ENCODE measurements around the gene CAMTA1.

CAMTA1 gene

DNA sequence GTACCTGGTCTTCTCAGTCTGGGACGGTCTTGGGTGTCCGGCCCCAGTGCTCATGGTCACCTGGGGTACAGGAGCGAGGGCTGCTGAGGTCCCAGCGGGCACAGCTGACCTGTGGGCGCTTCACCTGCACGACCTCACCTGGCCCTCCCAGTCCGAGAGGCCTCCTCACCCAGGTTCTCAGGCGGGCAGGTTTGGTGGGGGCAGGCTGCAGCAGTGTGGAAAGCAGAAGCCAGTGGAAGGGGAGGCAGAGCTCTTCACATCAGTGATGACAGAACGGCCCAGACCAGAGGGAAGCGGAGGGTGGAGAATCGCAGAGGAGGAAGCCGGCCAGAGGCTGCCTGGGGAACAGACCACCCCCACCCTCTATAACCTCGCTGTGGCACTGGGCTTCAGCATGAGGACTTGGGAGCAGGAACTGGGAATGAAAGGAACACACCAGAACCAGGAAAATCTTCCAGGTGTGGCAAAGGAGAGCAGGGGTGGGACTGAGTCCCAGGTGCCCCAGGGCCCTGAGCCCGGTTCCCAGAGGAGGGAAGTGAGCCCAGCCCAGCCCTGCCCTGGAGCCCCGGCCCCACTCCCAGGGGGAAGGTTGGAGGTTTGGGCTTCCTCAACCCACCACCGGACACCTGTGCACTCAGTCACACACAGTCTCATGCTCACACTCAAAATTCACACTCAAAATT is 720.7 kb downstream of the CAMTA1 start:
- no peak for DNase-seq (ENCODE audit: low read depth)
- TF ChIP-seq, protein P1, sequence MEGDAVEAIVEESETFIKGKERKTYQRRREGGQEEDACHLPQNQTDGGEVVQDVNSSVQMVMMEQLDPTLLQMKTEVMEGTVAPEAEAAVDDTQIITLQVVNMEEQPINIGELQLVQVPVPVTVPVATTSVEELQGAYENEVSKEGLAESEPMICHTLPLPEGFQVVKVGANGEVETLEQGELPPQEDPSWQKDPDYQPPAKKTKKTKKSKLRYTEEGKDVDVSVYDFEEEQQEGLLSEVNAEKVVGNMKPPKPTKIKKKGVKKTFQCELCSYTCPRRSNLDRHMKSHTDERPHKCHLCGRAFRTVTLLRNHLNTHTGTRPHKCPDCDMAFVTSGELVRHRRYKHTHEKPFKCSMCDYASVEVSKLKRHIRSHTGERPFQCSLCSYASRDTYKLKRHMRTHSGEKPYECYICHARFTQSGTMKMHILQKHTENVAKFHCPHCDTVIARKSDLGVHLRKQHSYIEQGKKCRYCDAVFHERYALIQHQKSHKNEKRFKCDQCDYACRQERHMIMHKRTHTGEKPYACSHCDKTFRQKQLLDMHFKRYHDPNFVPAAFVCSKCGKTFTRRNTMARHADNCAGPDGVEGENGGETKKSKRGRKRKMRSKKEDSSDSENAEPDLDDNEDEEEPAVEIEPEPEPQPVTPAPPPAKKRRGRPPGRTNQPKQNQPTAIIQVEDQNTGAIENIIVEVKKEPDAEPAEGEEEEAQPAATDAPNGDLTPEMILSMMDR (IDR thresholded peaks at IDR 0.05; ENCODE audit: control insufficient read depth, extremely low read depth, insufficient read depth), result no peak
- H3K4me3 ChIP-seq (ENCODE audit: low read depth, low read length), result no peak overlapping the region

DNA sequence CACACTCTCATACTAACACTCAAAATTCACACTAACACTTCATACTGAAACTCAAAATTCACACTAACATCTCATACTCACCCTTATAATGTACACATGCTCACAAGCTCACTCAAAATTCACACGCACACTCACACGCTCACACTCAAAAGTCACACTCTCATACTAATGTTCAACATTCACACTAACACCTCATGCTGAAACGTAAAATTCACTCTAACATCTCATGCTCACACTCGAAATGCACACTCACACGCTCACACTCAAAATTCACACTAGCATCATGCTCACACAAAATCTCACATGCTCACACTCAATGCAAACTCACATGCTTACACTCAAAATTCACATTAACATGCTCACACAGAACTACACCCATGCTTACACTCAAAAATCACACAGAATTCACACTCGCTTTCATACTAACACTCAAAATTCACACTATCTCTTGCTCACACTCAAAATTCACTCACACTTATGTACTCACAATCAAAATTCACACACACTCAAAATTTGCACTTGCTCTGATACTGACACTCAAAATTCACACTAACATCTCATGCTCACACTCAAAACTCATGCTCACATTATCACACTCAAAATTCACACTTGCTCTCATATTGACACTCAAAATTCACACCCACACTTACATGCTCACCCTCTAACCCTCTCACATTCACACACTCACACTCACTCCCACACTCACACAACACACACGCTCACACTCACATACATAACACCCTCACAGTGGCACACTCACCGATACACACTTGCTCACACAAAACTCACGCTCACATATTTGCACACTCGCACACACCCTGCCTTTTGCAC is 721.4 kb downstream of the CAMTA1 start:
- DNase-seq (ENCODE audit: low read depth), result no peak
- TF ChIP-seq, protein P1 (IDR thresholded peaks at IDR 0.05; ENCODE audit: control insufficient read depth, extremely low read depth, insufficient read depth), result no peak
- H3K4me3 ChIP-seq (ENCODE audit: low read depth, low read length), result no peak overlapping the region

DNA sequence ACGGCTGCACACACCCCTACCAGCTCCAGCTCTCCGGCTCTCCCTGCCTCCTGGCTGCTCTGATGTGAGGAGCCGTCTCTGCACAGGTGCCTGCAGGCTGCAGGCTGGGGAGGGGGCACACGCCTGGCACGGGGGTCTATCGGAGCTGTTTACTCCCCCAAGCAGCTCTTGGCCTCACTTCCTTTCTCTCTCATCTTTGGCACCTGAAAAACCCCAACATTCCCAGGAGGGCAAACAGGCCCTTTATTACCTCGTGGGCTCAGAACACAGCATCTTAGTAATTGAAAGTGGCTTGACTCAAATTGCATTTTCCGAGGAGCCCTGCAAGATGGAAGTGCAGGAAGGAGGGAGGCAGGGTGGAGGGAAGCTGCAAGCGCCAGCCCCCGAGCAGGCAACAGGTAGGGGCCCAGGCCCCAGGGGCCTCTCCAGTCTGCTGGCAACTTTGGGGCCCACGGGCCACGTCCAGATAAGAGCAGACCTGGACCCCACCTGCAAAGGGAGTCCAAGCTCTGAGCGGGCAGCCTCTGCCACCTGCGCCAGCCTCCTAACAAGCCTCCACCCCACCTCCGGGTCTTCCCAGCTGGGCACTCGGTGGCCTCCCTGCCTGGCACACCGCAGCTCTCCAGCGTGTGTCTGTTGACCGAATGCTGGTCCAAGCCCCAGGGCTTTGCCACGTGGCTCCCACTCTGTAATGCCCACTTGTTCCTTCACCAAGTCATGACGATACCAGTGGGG is 722.2 kb downstream of the CAMTA1 start:
- TF ChIP-seq, protein P1 (IDR thresholded peaks at IDR 0.05; ENCODE audit: control insufficient read depth, extremely low read depth, insufficient read depth), result no peak
- no peak overlapping the region for H3K4me3 ChIP-seq (ENCODE audit: low read depth, low read length)
- DNase-seq (ENCODE audit: low read depth), result no peak

DNA sequence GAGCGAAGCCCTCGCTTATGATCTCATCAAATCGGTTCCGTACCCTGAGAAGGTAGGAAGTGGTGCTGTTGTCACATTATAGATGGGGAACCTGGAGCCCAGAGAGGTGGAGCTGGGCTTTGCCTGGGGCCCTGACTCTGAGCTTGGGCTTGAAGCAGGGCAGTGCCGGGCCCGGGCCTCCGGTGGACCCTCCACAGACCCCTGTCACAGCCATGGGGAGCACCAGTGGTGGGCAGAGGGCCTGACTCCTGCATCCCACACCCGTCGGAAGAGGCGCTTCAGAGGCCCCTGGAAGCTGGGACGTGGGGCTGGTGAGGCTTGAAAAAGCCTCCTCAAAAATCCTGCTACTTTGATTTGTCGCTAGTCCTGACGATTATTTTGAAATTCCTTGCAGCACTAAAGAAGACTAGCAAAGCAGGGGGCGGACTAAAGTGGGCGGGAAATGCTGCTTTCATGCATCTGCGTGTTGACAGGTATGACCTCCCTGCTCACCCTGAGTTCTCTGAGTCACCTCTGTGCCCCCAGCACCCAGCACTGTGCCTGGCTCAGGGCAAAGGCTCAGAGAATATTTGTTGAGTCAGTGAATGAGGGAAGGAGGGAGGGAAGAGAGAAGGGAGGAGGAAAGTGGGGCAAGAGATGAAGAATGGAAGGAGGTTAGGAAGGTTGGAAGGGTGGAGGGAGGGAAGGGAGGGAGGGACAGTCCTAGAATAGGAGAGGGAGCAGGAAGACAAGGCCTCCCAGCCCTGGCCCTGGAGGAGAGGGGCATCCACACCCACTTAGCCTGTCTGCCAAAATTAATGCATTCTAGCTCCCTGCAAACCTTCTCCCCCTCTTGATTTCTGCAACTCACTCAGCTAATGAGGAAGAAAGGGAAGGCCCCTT is 723.0 kb downstream of the CAMTA1 start:
- TF ChIP-seq, protein P1 (IDR thresholded peaks at IDR 0.05; ENCODE audit: control insufficient read depth, extremely low read depth, insufficient read depth), result no peak

DNA sequence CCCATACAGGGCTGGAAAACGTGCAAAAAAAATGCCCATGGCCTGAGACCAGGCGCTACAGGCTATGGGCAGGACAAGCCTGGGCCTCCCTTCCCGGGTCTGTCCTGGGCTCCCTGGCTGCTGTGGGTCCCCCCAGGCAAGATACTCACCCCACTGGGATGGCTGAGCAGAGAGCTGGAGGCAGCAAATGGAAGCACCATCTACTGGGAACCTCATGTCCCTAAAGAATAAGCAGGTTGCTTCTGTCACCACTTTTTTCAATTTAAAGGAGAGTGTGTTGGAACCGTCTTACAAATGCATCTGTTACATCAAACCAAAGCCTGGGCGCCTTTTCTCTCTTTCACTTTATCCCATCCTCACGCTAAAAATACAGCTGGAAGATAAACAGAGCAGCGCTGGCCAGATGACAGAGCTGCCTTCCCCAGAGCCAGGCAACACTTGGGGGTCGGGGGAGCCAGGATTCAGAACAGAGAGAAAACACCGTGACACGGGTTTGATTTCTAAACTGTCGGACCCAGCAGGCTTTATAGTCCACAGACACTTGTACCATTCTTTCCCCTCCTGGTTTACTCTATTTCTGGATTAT is 723.8 kb downstream of the CAMTA1 start:
- no peak for DNase-seq (ENCODE audit: low read depth)
- TF ChIP-seq, protein P1 (IDR thresholded peaks at IDR 0.05; ENCODE audit: control insufficient read depth, extremely low read depth, insufficient read depth), result no peak
- no peak overlapping the region for H3K4me3 ChIP-seq (ENCODE audit: low read depth, low read length)

More for the DNA sequence above, 723.0 kb downstream of the CAMTA1 start:
- no peak for DNase-seq (ENCODE audit: low read depth)
- no peak overlapping the region for H3K4me3 ChIP-seq (ENCODE audit: low read depth, low read length)

DNA sequence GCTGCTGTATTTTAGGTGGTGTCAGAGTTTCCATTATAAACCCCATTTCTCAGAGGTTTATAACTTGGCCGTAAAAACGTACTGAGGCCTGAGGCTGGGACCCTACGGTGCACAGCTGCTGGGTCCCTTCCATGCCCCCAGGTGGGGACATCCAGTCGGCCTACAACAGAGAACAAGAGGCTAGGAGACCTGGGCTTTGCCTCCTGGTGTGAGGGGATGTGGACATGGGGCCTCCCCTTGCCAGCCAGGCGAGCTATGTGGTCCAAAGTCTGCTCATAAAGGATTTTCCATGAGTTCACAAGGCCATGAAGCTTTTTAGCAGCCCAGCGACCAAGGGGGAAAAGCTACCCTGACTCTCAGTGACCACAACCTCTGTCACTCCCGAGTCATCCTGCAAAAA is 724.3 kb downstream of the CAMTA1 start:
- H3K4me3 ChIP-seq (ENCODE audit: low read depth, low read length), result no peak overlapping the region
- no peak for DNase-seq (ENCODE audit: low read depth)
- TF ChIP-seq, protein P1 (IDR thresholded peaks at IDR 0.05; ENCODE audit: control insufficient read depth, extremely low read depth, insufficient read depth), result no peak
